D721Med (cell line): ENCODE data around the gene DCST1.
A peak's percentile ranks its signal among the peaks of the same experiment; 100 is the strongest.

Source experiments
- DNase-seq: peaks from one replicate; pipeline ENCODE4 v3.0.0; 2011; ENCODE audit warnings: low spot score; ENCODE audit not compliant: insufficient read length
- FAIRE-seq: peaks from 2 replicates; lab custom pipeline; 2011; peaks lifted over from hg19 to GRCh38; lab: Jason Lieb, UNC
- CTCF ChIP-seq: IDR thresholded peaks from 2 replicates; pipeline ENCODE4 v1.5.1; 2012; ENCODE audit warnings: mild to moderate bottlenecking, control low read depth; ENCODE audit not compliant: insufficient read depth; ENCODE audit errors: missing control alignments

The DCST1 gene

DNA sequence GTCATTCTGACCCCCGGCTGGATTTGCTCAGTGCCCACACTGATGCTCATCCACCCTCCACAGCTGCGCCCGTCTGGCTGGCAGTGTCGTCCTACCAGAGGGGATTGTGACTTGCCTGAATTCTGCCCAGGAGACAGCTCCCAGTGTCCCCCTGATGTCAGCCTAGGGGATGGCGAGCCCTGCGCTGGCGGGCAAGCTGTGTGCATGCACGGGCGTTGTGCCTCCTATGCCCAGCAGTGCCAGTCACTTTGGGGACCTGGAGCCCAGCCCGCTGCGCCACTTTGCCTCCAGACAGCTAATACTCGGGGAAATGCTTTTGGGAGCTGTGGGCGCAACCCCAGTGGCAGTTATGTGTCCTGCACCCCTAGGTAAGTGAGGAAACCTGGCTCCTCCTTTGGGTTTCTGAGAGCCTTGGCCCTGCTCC, 24.2 kb downstream of the DCST1 start:
- DNase-seq (no peak), FAIRE-seq (no peak)
- no peak for TF ChIP-seq CTCF

DNA sequence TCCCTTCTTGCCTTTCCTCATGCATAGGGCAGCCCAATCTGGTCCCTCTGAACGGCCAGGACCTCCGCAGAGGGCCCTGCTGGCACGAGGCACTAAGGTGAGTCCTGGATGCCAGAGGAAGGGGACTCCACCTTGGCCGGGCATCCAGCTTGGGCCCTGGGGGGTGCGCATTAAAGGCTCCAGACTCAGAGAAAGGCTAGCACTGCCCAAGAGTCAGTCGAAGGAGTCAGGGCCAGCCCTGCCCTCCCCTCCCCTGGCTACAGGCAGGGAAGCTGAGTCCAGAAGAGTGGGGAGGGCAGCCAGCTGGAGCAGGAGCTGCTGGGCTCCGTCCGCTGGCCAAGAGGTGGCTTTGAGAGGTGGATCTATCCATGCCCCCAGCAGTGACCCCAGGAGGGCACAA, 27.1 kb downstream of the DCST1 start:
- no peak for TF ChIP-seq CTCF
- FAIRE-seq: no peak

GRCh38 chr1:155061381-155062150, 27.9 kb downstream of the DCST1 start:
- peak; percentile 95 for DNase-seq
- FAIRE-seq: peak; percentile 91
- TF ChIP-seq CTCF: peak; percentile 99

More for the DNA sequence above, 27.1 kb downstream of the DCST1 start:
- no peak for DNase-seq

DNA sequence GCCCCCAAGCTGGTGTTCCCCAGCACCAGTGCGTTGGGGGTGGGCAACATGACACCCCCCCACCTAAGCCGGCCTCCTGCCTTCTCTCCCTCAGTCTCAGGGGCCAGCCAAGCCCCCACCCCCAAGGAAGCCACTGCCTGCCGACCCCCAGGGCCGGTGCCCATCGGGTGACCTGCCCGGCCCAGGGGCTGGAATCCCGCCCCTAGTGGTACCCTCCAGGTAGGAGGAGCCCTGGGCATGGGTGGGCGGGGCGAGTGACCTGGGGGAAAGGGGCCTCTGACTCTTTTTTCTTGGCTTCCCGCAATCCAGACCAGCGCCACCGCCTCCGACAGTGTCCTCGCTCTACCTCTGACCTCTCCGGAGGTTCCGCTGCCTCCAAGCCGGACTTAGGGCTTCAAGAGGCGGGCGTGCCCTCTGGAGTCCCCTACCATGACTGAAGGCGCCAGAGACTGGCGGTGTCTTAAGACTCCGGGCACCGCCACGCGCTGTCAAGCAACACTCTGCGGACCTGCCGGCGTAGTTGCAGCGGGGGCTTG, 28.6 kb downstream of the DCST1 start:
- no peak for DNase-seq
- TF ChIP-seq CTCF: no peak
- FAIRE-seq: no peak

- peak; percentile 95 for TF ChIP-seq CTCF
- DNase-seq (peak; percentile 94), FAIRE-seq (peak; percentile 56)
Observed at GRCh38 chr1:155062702-155063411, 29.2 kb downstream of the DCST1 start.

DNA sequence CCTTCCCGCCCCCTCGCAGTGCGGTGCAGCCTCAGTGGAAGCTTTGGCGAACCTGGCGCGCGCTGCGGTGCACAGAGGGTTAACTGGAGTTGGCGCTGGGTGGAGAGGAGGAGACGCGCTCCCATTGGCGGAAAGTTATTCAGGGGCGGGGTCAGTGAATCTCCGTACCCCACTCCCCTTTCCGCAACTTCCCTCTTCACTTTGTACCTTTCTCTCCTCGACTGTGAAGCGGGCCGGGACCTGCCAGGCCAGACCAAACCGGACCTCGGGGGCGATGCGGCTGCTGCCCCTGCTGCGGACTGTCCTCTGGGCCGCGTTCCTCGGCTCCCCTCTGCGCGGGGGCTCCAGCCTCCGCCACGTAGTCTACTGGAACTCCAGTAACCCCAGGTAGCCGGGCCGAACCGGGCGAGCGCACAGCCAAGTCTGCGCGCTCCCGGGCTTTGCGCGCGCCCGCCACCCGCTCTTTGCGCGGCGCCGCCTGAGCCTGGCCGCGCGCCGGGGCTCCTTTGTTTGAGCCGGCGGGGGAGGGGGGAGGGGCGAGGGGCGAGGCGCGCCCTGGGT, 30.0 kb downstream of the DCST1 start, which contains the start of gene EFNA4:
Gene EFNA4, plus strand, starts transcription at position 191 of the 561 bp plus-strand sequence. Its CDS starts 84 bp downstream, at position 275.
- FAIRE-seq: no peak
- peak; percentile 90 for DNase-seq
- TF ChIP-seq CTCF: no peak
